Measurements from ENCODE around the gene IFRD2.
"Not testable (repeated sequence)": the region's sequence is repeated elsewhere in the genome, so short reads cannot be mapped to it uniquely, and the experiment has no call there.

Gene IFRD2

DNA sequence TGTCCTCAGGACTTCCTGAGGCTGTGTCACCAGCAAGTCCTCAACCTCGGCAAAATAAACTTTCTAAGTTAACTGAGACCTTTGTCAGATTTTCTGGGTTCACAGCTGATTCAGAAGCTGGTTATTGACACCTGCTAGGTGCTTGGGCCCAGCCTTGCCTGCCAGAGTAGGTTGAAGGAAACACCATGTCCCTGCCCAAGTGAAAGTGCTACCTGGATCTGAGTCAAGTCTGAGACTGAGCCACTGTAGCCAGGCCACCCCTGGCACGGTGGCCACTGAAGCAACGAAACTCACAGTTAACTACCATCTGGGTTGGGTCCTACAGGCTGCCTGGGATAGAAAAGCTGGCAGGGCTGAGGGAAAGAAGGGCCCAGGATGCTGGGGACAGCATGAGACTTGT lies 22.1 kb upstream of the IFRD2 start:
- TF ChIP-seq, protein P1, sequence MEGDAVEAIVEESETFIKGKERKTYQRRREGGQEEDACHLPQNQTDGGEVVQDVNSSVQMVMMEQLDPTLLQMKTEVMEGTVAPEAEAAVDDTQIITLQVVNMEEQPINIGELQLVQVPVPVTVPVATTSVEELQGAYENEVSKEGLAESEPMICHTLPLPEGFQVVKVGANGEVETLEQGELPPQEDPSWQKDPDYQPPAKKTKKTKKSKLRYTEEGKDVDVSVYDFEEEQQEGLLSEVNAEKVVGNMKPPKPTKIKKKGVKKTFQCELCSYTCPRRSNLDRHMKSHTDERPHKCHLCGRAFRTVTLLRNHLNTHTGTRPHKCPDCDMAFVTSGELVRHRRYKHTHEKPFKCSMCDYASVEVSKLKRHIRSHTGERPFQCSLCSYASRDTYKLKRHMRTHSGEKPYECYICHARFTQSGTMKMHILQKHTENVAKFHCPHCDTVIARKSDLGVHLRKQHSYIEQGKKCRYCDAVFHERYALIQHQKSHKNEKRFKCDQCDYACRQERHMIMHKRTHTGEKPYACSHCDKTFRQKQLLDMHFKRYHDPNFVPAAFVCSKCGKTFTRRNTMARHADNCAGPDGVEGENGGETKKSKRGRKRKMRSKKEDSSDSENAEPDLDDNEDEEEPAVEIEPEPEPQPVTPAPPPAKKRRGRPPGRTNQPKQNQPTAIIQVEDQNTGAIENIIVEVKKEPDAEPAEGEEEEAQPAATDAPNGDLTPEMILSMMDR (IDR thresholded peaks at IDR 0.05; ENCODE audit: low read depth, low read length): no peak
- no peak for DNase-seq (ENCODE audit: extremely low read depth, low read depth)

DNA sequence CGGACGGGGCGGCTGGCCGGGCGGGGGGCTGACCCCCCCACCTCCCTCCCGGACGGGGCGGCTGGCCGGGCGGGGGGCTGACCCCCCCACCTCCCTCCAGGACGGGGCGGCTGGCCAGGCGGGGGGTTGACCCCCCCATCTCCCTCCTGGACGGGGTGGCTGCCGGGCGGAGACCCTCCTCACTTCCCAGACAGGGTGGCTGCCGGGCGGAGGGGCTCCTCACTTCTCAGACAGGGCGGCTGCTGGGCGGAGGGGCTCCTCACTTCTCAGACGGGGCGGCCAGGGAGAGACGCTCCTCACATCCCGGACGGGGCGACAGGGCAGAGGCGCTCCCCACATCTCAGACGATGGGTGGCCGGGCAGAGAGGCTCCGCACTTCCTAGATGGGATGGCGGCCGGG lies 19.8 kb upstream of the IFRD2 start:
- not testable (repeated sequence) for DNase-seq (ENCODE audit: extremely low read depth, low read depth)

DNA sequence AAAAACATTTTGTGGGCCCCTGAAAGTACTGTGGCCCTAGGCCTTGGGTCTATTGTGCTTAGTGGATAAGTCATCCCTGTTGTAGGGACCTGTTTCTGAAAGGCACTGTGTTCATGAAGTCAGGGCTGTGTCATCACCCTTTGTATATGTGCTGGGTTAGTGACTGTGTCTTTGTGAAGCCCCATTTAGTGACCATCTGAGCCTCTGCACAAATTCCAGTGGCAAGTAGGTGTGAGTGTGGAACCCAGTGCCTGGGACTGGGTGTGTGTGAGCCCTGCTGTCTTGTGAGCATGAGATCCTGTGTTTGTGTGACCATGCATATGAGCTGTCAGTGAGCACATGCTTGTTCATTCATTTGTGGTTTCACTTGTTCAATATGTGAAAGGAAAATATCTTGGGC lies 12.4 kb upstream of the IFRD2 start:
- TF ChIP-seq, protein P1 (IDR thresholded peaks at IDR 0.05; ENCODE audit: low read depth, low read length): no peak
- DNase-seq (ENCODE audit: extremely low read depth, low read depth): no peak

DNA sequence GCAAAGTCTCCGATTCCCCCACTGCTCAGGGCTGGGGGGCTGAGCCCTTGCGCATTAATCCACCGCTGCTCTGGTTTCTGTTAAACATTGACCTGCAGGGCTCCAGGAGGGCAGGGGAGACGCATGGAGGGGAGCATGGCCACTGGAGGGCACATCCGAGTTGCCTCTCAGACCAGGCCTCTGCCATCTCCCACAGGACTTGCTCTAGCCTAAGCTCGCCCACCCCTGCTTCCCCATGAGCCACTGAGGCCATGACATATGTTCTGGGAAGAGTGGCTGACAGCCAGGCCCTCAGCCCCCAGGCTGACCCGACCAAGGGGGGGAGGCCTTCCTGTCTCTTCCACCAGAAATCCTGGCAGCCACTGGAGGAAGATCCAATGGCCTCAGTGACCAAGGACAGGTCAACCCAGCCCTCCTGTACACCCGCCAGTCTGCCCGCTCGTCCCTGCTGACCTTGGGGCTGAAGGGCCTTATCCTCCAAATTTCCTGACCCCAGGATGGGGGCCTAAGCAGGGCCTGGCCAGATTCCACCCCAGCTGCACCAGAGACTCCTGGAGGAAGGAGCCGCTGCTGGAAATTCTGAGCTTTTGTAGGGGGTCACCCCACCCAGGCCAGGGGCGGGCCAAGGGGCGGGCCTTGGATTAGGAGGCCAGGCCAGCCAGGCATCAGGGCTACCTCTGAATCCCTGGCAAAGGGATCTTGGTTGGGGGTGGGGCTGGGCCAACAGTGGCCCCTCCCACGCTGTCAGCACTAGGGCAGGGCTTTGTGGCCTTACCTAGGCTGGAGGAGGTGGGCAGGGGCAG lies 11.0 kb upstream of the IFRD2 start, which contains the start of gene HYAL1:
Gene HYAL1, minus strand, starts transcription at position 562 of the 803 bp plus-strand sequence. CDS start 618 bp downstream, outside the sequence.
- no peak for DNase-seq (ENCODE audit: extremely low read depth, low read depth)
- TF ChIP-seq, protein P1 (IDR thresholded peaks at IDR 0.05; ENCODE audit: low read depth, low read length): no peak; the same call in 1 of the 2 replicates

DNA sequence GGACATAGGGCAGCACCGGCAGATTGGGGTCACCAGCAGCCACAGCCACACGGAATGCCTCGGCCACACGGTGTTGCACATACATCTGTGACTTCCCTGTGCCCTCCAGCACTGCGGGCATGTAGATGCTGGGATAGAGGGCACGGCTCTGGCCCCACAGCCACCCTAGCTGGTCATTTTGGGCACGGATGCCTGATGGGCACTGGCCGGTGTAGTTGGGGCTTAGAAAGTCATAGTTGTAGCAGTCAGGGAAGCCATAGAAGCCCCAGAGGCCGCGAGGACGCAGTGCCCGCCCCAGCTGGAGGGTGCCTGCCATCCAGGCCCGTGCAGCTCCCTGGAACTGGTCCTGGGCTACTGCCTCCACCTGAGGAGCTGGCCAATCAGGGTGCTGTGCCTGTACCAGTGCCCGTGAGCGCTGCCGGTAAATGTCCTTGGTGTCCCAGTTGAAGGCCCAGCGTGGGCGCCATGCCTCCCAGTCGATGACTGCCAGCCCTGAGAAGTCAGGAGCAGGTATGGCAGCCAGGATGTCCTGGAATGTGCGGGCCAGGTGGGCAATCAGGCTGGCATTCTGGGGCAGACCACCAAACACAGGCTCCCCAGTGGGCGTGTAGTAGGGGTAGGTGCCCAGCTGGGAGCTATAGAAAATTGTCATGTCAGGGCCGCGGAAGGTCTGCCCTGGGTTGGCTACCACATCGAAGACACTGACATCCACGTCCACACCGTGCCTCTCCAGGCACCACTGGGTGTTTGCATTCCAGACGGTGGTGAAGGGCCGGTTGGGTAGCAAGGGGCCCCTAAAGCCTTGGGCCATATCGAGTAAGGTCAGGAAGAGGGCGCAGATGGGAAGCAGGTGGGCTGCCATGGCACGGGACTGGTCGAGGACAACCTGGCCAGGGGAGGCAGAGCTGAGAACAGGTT lies 10.1 kb upstream of the IFRD2 start:
- no peak for DNase-seq (ENCODE audit: extremely low read depth, low read depth)
- TF ChIP-seq, protein P1 (IDR thresholded peaks at IDR 0.05; ENCODE audit: low read depth, low read length): no peak

DNA sequence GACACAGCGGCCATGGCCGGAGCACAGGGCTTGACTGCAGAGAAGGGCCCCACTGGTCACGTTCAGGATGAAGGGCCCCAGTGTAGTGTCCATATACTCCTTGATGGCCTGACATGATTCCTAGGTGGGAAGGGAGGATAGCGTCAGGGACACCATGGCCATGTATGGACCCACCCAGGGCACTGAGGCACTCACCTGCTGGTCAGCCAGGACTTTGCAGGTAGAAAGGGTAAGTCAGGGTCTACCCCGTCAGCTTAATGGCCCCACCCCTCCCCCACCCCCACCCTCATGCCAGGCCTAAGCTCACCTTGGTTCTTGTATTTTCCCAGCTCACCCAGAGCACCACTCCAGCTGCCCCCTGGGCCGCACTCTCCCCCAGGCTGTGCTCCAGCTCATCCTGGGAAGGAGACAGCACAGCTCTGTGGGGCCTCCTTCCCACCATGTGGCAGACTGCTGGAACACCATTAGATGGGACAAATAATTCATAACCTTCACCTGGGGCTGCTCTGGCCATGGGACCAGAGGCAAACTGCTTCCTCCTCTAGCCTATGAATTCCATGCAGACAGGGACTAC lies 8.5 kb upstream of the IFRD2 start:
- TF ChIP-seq, protein P1 (IDR thresholded peaks at IDR 0.05; ENCODE audit: low read depth, low read length): no peak
- no peak for DNase-seq (ENCODE audit: extremely low read depth, low read depth)

DNA sequence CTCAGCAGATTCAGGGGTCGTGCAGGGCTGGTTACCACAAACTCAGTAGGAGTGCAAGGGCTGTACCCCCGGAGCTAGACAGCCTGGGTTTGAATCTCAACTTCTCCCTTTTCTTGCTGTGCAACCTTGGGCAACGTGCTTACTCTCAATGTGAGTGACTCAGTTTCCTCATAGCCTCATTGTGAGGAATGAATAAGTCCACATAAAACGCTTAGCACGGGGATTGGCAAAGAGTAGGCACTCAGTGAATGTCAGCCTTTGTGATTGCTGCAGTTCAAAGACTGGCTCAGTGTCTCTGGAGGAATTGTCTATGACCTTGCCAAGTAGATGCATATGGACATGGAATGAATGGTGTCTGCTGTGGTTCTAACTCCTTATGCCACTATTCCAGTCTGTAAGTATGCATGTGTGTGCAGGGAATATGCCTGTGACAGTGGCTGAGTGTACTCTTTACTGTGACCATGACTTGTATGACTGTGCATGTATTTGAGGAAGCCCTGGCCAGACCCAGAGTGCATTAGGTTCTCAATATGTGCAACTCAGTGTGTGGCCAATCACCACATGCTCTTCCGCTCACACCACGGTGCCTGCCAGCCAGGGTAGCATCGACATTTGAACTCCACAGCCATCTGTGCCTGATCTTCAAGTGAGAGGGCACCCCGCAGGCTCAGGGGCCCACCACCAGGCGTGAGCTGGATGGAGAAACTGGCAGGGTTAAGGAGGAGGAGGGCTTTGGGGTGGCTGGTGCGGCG lies 7.9 kb upstream of the IFRD2 start:
- DNase-seq (ENCODE audit: extremely low read depth, low read depth): no peak
- TF ChIP-seq, protein P1 (IDR thresholded peaks at IDR 0.05; ENCODE audit: low read depth, low read length): no peak

Measured in AG09319 (cell line).